GM18511 (cell line): ENCODE data around the gene SLC37A3.

Experiments
- ATAC-seq: cut with Tn5 transposase; IDR thresholded peaks from one replicate; pipeline ENCODE4 v1.9.1; 2021; ENCODE audit warnings: mild to moderate bottlenecking, moderate library complexity; ENCODE audit not compliant: unreplicated experiment

SLC37A3 gene

DNA sequence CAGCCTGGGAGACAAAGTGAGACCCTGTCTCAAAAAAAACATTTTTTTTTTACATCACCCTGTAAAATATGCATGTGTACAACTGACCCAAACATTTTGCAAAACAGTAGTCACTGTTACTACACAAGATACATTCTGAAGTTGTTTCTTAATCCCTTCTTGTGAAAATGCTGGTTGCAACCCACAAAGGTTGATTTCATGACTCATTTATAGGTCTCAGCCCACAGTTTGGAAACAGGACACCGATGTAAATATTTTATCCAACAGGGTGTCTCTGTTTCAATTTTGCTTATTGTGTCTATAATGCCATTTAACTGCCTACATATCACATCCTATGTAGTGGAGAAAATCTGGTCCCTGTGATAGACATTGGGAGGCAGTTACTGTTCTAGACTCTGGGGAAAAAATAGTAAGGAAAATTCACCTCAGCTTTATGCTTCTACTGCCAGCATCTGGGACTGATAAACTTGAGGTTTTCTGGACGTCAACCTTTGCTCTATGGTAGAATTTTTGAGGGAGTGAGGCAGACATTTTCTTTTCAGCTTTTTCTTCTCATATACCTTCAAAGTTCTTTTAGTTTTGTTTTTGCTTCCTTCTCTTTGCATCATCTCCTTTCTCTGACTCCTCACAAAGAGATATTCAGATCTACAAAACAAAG, 4.0 kb upstream of the SLC37A3 start:
- ATAC-seq, result no peak

GRCh38 chr7:140400381-140400780, 2.1 kb upstream of the SLC37A3 start:
- ATAC-seq, result no peak

DNA sequence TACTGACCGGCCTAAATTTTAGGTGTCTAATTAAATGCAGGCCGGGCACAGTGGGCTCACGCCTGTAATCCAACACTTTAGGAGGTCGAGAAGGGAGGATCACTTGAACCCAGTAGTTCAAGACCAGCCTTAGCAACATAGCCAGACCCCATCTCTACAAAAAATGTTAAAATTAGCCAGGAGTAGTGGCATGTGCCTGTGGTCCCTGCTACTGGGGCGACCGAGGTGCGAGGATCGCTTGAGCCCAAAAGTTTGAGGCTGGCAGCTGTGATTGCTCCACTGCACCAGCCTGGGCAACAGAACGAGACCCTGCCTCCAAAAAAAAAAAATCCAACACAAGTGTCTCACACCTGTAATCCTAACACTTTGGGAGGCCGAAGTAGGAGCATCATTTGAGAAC, 491 bp upstream of the SLC37A3 start:
- no peak for ATAC-seq

DNA sequence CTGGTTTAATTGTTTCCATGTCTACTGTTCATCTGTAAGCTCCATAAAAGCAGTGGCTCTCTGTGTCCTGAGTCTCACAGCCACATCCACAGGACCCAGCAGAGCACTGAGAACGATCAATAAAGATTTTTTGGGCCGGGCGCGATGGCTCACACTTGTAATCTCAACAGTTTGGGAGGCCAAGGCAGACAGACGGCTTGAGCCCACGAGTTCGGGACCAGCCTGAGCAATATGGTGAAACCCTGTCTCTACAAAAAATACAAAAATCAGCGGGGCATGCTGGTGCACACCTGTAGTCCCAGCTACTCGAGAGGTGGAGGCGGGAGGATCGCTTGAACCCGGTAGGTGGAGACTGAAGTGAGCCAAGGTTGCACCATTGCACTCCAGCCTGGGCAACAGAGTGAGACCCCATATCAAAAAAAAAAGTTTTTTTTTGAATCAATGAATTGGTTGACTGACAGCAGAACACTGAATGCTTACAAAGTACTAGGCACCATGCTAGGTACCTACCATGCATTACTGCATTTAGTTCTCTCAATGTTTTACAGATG, 4.5 kb downstream of the SLC37A3 start:
- no peak for ATAC-seq

- no peak for ATAC-seq
Measured at GRCh38 chr7:140391634-140392033, 6.7 kb downstream of the SLC37A3 start.

GRCh38 chr7:140390466-140391190, 7.7 kb downstream of the SLC37A3 start:
- ATAC-seq, result peak; percentile 88

- peak; percentile 11 for ATAC-seq
Measured at GRCh38 chr7:140390034-140390433, 8.3 kb downstream of the SLC37A3 start.

DNA sequence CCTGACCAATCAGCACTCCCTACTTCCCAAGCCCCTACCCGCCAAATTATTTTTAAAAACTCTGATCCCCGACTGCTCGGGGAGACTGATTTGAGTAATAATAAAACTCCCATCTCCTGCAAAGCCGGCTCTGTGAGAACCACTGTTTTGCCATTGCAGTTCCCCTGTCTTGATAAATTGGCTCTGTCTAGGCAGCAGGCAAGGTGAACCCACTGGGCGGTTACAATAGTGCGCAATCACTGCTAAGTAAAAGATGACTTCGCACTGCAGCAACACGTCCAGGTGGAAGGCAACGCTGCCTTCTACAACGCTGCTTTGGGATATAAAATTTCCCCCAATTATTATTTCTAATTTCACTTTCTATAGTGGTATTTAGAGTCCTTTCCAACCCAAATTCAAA, 8.9 kb downstream of the SLC37A3 start:
- no peak for ATAC-seq

GRCh38 chr7:140384894-140385545, 13.3 kb downstream of the SLC37A3 start:
- no peak for ATAC-seq

DNA sequence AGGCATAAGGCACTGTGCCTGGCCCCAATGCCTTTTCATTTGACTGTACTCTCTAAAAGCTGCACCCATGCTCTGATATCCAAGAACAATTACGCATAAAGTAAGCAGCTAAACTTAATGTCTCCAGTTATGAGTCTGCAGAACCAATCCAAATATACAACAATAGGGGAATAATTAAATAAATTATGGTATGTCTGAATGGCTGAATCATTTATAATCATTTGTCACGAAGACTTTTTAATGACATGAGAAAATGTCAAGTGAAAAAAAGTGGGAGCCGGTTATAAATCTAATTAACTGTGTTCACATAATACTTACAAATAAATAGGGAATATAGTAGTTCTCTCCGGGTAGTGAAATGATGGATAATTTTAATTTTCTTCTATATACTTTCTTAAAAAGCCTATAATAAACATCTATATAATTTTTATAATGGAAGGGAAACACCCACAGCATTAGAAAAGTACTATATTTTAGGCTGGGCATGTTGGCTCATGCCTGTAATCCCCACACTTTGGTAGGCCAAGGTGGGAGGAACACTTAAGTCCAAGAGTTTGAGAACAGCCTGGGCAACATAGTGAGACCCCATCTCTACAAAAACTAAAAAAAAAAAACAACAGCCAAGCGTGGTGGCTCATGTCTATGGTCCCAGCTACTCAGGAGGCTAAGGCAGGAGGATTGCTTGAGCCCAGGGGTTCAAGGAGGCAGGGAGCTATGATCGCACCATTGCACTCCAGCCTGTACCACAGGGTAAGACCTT, 14.2 kb downstream of the SLC37A3 start:
- ATAC-seq, result no peak

GRCh38 chr7:140375892-140376730, 22.2 kb downstream of the SLC37A3 start:
- no peak for ATAC-seq

DNA sequence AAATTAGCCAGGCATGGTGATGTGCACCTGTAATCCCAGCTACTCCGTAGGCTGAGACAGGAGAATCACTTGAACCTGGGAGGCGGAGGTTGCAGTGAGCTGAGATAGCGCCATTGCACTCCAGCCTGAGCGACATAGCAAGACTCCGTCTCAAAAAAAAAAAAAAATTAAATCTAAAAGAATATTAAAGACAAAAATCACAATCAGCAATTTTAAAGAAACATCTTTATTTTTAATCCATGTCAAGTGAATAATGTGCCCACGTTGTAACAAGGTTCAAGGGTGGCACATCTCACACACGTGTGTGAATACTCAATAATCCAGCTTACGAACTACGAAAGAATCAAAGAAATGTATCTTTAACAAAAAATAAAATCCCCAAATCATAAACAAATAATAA, 23.0 kb downstream of the SLC37A3 start:
- ATAC-seq, result no peak

DNA sequence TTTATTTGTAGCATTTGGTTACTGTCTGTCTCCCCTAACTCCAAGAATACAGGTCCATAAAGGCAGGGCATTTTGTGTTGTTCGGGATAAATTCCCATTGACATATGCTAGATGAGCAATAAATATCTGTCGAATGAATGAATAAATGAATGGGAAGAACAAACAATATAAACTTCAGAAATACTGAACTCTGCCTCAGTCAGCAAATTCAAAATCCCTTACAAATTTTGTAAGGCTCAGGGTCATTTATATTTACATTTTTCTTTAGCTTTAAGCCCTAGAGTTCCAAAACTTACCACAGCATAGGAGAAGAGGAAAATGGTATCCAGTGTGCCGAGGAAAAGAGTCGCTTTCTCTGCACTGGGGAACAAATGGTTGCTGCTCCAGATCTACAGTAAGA, 29.0 kb downstream of the SLC37A3 start:
- ATAC-seq, result no peak

DNA sequence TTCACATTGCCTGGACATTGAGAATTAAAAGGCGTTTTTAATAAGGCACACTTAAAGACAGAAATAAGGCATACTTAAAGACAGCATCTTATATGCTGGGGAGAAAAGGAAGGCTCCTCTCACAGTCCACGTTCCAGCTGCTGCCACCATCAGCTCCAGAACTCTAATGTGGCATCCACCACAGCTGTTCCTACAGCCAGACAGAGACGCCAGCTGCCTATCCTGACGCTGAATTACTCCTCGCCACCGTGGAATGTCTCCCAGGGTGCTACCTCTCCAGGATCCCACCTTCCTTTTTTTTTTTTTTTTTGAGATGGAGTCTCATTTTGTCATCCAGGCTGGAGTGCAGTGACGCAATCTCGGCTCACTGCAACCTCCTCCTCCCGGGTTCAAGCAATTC, 30.8 kb downstream of the SLC37A3 start:
- no peak for ATAC-seq

DNA sequence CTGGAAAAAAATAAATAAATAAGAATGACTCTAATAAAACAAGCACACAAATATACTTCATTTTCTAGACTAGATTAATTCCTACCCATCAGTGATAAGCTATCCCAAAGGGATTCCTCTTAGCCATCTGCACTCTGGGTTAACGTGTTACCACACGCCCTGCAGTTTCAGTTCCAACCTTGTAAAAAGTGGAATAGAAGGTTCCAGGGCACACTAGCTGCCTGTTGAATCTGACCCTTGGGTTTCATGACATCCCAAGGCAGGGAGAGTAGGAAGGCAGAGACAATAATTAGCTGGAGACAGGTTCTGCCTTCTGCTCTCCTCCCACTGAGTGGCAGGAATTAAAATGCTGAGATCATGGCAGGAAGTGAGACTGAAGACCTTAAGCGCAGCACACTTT, 33.5 kb downstream of the SLC37A3 start:
- no peak for ATAC-seq

DNA sequence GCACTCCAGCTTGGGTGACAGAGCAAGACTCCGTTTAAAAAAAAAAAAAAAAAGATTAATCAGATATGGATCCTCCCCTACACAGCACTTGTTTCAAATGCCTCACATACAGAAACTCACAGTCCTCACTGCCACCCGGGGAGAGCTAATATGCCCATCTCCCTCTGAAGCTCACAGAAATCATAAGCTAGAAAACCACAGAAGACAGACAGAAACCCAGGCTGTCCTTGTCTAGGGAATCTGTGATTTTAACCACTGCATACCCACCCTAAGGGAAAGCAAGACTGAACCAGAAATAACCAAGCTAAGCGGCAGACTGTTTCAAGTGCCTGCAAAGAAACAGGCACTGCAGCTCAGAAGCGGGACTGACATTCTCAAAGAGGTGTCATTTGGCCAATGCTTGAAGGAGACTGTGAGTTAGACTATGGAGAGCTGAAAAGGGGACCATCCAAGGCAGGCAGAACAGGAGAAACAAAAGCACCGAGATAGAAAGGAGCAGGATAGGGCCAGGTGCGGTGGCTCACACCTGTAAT, 37.6 kb downstream of the SLC37A3 start:
- no peak for ATAC-seq

DNA sequence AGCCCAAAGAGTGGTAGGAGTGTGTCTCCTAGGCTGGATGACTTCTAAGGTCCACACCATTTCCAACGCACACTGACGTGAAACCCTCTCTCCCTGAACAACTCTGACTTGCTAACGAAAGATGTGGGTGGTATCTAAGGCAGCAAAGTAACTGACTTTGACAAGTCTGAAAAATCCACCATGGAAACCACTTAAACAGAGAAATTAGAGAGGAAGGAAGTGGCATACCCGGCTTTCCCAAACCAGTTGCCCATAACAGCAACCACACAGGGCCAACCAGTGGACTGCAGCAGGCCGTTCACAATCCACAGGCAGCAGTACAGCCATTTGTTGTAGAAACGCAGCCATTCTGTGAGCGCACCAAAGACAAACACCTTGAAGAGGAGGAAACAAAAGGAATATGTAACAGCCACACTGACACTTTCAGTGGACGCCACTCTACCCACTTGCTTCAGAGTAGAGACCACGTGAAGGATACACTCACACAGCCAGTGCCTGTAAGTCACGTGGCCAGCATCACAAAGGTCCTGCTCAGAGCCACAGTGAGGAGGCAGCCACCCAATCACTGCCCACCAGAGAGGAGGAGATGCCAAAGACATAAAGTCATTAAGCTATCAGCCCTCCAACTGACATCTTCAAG, 39.8 kb downstream of the SLC37A3 start:
- peak; percentile 37 for ATAC-seq

DNA sequence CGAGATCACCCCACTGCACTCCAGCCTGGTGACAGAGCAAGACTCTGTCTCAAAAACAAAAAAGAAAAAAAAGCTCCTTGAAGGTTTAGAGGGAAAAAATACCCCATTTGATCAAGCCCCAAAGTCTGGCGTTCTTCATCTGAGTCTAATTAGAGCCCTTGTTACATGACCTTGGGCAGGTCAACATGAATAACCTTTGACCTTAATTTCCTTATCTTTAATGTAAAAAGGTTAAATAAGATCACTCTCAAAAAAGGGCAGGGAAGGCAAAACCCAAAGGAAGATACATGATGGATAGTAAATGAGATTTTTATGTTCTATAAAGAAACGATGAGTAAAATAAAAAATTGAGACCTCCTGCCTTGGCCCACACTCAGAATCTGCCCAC, 40.3 kb downstream of the SLC37A3 start:
- no peak for ATAC-seq

- no peak for ATAC-seq
Measured at GRCh38 chr7:140350056-140350455, 48.3 kb downstream of the SLC37A3 start.
